ENCODE results near the gene CDC42EP2. TPM values are rescaled to one million over a fixed set of nuclear protein-coding genes. Genes with fewer than 3 reads are reported as not detected.

The CDC42EP2 gene
- polyA plus RNA-seq, 1 of the 3 experiments (the other 2 are of a cell fraction), result 8.1 TPM

GRCh38 chr11:65321076-65321475 lies 6.4 kb downstream of the CDC42EP2 start:
- Histone ChIP-seq H3F3A (replicated peaks; ENCODE audit: insufficient read depth) (peaks cover 9% of the 10 kb centered on the region), H3K9me3 (no peaks in the 10 kb centered on the region), H4K20me1 (ENCODE audit: insufficient read depth) (peaks cover 31% of the 10 kb centered on the region; the same call in 1 of the 2 replicates), H3K4me1 (ENCODE audit: control insufficient read depth in 1 of 2, insufficient read depth in 2 of 2, low read depth in 1 of 2, low read length in 1 of 2) (peaks cover 10 to 25% of the 10 kb centered on the region in 2 experiments; a peak in 2 of 4 replicates), H3K27me3 (ENCODE audit: insufficient read depth) (no peaks in the 10 kb centered on the region), H3K4me2 (no peak overlapping the region), H3K79me2 (ENCODE audit: insufficient read depth) (peaks cover 53% of the 10 kb centered on the region), H3K4me3 (ENCODE audit: low read depth in 2 of 2, low read length in 1 of 2) (no peak overlapping the region), H3K9me2 (no peaks in the 10 kb centered on the region), H3K9ac (no peak overlapping the region), H3K36me3 (replicated peaks in 1 of 2; ENCODE audit: control insufficient read depth in 1 of 2, insufficient read depth in 2 of 2, low read length in 1 of 2) (peaks cover 3 to 18% of the 10 kb centered on the region in 2 experiments), H3K27ac (ENCODE audit: low read depth in 2 of 2, low read length in 1 of 2) (0 out of 4 replicates have a peak overlapping the region, but pooled peaks of 1 of the 2 experiments have one; percentile 5), H2AFZ (ENCODE audit: low read depth) (no peak overlapping the region)
- ChIA-PET CTCF (interaction anchor here (0.6 to 24.1 kb wide), 4 partner anchors 9 to 368 kb away, joined by 3 to 1118 read pairs (median 11); no protein-coding TSS in a partner anchor), POLR2A (interaction anchor here (0.7 to 2.9 kb wide), 3 partner anchors 13 to 186 kb away, joined by 3 to 14 read pairs (median 3); partner anchors contain the start of gene DPF2)
- WGBS (ENCODE audit: low lambda C conversion rate), result 96% methylated on average over 13 of the region's 15 CpGs
- no peak for TF ChIP-seq MXI1 (IDR thresholded peaks at IDR 0.05; ENCODE audit: low read depth, low read length)
- no peak for TF ChIP-seq IRF3 (IDR thresholded peaks at IDR 0.05; ENCODE audit: low read depth, low read length)
- no peak for TF ChIP-seq JUND (IDR thresholded peaks at IDR 0.05)
- no peak for TF ChIP-seq SIN3A (IDR thresholded peaks at IDR 0.05; ENCODE audit: borderline replicate concordance, low read depth, low read length)
- TF ChIP-seq TAF1 (IDR thresholded peaks at IDR 0.05; ENCODE audit: borderline replicate concordance, low read depth, low read length), result no peak
- no peak for TF ChIP-seq RXRA (IDR thresholded peaks at IDR 0.05; ENCODE audit: borderline replicate concordance, low read depth)
- no peak for TF ChIP-seq YY1 (IDR thresholded peaks at IDR 0.05; ENCODE audit: low read depth)
- no peak for TF ChIP-seq POLR2AphosphoS5 (IDR thresholded peaks at IDR 0.05; ENCODE audit: low read depth, low read length)
- TF ChIP-seq NRF1 (IDR thresholded peaks at IDR 0.05; ENCODE audit: low read depth, low read length), result no peak
- TF ChIP-seq EP300 (IDR thresholded peaks at IDR 0.05; ENCODE audit: borderline replicate concordance in 1 of 2, low read depth in 1 of 2, low read length in 1 of 2), result no peak
- TF ChIP-seq ZBTB33 (IDR thresholded peaks at IDR 0.05; ENCODE audit: borderline replicate concordance, low read depth), result no peak
- no peak for TF ChIP-seq FOXM1 (IDR thresholded peaks at IDR 0.05; ENCODE audit: low read depth)
- no peak for TF ChIP-seq EZH2phosphoT487 (IDR thresholded peaks at IDR 0.05; ENCODE audit: borderline replicate concordance, low read depth)
- TF ChIP-seq USF2 (IDR thresholded peaks at IDR 0.05; ENCODE audit: borderline replicate concordance, low read depth, low read length), result no peak
- TF ChIP-seq MEF2A (IDR thresholded peaks at IDR 0.05; ENCODE audit: borderline replicate concordance, low read depth), result no peak
- TF ChIP-seq RCOR1 (IDR thresholded peaks at IDR 0.05; ENCODE audit: low read length), result no peak
- DNase-seq, result no peak
